ENCODE data around the gene CMC2. TPM values are rescaled to one million over a fixed set of nuclear protein-coding genes. Genes with fewer than 3 reads are reported as not detected.

The CMC2 gene
- total and polyA plus RNA-seq, 9 of the 15 experiments (the other 6 are each of a cell fraction or from before 2014, with no cell fraction given) = 122 to 501 (median 172) TPM

GRCh38 chr16:80993307-80993706, 13.4 kb downstream of the CMC2 start (continued):
- TF ChIP-seq NRF1 (conservative IDR thresholded peaks at IDR 0.05 in 1 of 2, IDR thresholded peaks at IDR 0.05 in 1 of 2) (peak; percentile 46 to 62; a peak in 3 of 4 replicates), KHSRP (IDR thresholded peaks at IDR 0.05) (no peak), SP2 (IDR thresholded peaks at IDR 0.05; ENCODE audit: extremely low read depth, low read depth, low read length, poor library complexity, severe bottlenecking) (no peak), EGR1 (conservative IDR thresholded peaks at IDR 0.05) (no peak), TFAP4 (CRISPR knock-in tag; IDR thresholded peaks at IDR 0.05; ENCODE audit: borderline replicate concordance) (no peak), HMBOX1 (IDR thresholded peaks at IDR 0.05) (no peak), ZNF23 (CRISPR knock-in tag; IDR thresholded peaks at IDR 0.05) (no peak), HMG20A (CRISPR knock-in tag; conservative IDR thresholded peaks at IDR 0.05) (no peak), NONO (IDR thresholded peaks at IDR 0.05; ENCODE audit: low read depth in 2 of 2, low read length in 1 of 2) (no peak), WHSC1 (IDR thresholded peaks at IDR 0.05; ENCODE audit: low read length) (no peak), ZNF324 (CRISPR knock-in tag; IDR thresholded peaks at IDR 0.05) (no peak), NCOA1 (IDR thresholded peaks at IDR 0.05; ENCODE audit: low read depth) (0 out of 2 replicates have a peak, but pooled peaks have one; percentile 14), NFIX (CRISPR knock-in tag; IDR thresholded peaks at IDR 0.05; ENCODE audit: low read depth) (no peak), HES1 (IDR thresholded peaks at IDR 0.05; ENCODE audit: low read depth) (no peak), FOXK2 (conservative IDR thresholded peaks at IDR 0.05 in 1 of 2, IDR thresholded peaks at IDR 0.05 in 1 of 2; ENCODE audit: low read depth in 2 of 2) (peak in 1 of 2 experiments; percentile 23; a peak in 1 of 4 replicates), ZKSCAN1 (IDR thresholded peaks at IDR 0.05; ENCODE audit: low read depth, low read length) (no peak), HSF4 (CRISPR knock-in tag; IDR thresholded peaks at IDR 0.05; ENCODE audit: borderline replicate concordance) (no peak), NR2C1 (IDR thresholded peaks at IDR 0.05) (no peak), NR2C1 (tag; IDR thresholded peaks at IDR 0.05) (no peak)
- TF ChIP-seq, protein P1, sequence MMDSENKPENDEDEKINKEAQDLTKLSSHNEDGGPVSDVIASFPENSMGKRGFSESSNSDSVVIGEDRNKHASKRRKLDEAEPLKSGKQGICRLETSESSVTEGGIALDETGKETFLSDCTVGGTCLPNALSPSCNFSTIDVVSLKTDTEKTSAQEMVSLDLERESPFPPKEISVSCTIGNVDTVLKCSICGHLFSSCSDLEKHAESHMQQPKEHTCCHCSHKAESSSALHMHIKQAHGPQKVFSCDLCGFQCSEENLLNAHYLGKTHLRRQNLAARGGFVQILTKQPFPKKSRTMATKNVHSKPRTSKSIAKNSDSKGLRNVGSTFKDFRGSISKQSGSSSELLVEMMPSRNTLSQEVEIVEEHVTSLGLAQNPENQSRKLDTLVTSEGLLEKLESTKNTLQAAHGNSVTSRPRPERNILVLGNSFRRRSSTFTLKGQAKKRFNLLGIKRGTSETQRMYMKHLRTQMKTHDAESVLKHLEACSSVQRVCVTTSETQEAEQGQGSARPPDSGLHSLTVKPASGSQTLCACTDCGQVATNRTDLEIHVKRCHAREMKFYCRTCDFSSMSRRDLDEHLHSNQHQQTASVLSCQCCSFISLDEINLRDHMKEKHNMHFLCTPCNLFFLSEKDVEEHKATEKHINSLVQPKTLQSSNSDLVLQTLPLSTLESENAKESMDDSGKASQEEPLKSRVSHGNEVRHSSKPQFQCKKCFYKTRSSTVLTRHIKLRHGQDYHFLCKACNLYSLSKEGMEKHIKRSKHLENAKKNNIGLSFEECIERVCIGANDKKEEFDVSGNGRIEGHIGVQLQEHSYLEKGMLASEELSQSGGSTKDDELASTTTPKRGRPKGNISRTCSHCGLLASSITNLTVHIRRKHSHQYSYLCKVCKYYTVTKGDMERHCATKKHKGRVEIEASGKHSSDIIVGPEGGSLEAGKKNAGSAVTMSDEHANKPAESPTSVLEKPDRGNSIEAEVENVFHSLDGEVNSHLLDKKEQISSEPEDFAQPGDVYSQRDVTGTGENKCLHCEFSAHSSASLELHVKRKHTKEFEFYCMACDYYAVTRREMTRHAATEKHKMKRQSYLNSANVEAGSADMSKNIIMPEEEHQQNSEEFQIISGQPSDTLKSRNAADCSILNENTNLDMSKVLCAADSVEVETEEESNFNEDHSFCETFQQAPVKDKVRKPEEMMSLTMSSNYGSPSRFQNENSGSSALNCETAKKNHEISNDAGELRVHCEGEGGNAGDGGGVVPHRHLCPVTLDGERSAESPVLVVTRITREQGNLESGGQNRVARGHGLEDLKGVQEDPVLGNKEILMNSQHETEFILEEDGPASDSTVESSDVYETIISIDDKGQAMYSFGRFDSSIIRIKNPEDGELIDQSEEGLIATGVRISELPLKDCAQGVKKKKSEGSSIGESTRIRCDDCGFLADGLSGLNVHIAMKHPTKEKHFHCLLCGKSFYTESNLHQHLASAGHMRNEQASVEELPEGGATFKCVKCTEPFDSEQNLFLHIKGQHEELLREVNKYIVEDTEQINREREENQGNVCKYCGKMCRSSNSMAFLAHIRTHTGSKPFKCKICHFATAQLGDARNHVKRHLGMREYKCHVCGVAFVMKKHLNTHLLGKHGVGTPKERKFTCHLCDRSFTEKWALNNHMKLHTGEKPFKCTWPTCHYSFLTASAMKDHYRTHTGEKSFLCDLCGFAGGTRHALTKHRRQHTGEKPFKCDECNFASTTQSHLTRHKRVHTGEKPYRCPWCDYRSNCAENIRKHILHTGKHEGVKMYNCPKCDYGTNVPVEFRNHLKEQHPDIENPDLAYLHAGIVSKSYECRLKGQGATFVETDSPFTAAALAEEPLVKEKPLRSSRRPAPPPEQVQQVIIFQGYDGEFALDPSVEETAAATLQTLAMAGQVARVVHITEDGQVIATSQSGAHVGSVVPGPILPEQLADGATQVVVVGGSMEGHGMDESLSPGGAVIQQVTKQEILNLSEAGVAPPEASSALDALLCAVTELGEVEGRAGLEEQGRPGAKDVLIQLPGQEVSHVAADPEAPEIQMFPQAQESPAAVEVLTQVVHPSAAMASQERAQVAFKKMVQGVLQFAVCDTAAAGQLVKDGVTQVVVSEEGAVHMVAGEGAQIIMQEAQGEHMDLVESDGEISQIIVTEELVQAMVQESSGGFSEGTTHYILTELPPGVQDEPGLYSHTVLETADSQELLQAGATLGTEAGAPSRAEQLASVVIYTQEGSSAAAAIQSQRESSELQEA (IDR thresholded peaks at IDR 0.05; ENCODE audit: low read depth) = no peak
